Measurements from ENCODE around the gene FOSL1.

Gene FOSL1

DNA sequence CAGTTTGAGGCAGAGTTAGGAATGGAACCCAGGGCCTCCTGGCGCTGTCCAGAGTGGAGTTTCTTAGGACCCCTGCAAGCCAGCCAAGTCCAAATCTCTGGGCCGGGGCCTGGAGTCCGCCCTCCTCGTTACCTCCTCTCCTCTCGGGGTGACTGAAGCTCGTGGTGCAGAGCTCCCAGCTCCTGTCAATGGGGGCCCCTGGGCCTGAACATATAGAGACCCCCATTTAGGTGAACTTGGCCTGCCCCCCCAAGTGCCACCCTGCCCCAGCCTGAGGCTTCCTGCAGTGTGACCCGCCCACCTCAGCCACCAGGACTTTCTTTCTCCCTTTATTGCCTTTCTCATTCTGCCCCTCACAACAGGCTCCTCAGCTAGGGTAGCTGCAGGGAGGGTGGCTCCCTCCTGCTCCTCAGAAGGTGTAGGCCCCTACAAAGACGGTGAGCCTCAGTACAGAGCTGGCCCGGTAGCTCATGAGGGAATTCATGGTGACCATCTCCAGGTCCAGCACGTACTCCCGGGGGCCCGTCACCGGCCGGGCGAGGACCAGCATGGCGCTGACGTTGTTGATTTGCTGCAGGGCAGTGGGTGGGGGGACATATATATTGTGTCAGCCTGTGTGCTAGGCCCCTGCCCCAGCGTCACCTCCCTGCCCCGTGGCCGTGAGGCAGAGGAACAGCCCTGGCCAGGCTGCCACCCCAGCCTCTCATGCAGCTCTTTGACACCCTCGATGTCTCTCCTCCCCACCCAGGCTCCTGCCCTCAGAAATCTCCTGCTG, 33.5 kb downstream of the FOSL1 start:
- H3K4me3 ChIP-seq (ENCODE audit: low read depth, low read length): no peak overlapping the region
- no peak for DNase-seq (ENCODE audit: low read depth, low spot score)
- TF ChIP-seq, protein P1, sequence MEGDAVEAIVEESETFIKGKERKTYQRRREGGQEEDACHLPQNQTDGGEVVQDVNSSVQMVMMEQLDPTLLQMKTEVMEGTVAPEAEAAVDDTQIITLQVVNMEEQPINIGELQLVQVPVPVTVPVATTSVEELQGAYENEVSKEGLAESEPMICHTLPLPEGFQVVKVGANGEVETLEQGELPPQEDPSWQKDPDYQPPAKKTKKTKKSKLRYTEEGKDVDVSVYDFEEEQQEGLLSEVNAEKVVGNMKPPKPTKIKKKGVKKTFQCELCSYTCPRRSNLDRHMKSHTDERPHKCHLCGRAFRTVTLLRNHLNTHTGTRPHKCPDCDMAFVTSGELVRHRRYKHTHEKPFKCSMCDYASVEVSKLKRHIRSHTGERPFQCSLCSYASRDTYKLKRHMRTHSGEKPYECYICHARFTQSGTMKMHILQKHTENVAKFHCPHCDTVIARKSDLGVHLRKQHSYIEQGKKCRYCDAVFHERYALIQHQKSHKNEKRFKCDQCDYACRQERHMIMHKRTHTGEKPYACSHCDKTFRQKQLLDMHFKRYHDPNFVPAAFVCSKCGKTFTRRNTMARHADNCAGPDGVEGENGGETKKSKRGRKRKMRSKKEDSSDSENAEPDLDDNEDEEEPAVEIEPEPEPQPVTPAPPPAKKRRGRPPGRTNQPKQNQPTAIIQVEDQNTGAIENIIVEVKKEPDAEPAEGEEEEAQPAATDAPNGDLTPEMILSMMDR (IDR thresholded peaks at IDR 0.05; ENCODE audit: insufficient read depth, low read length, missing control alignments): no peak
- POLR2A ChIA-PET: interaction anchor here (0.9 to 6.8 kb wide), 3 partner anchors 7 to 34 kb away, joined by 3 to 103 read pairs (median 5); partner anchors contain the start of genes CCDC85B, CFL1, FOSL1 and MUS81
- CTCF ChIA-PET: interaction anchor here (0.7 to 33.3 kb wide), 4 partner anchors 8 to 155 kb away, joined by 5 to 1090 read pairs (median 185); partner anchors contain the start of genes CCDC85B, CFL1, FIBP and KAT5

DNA sequence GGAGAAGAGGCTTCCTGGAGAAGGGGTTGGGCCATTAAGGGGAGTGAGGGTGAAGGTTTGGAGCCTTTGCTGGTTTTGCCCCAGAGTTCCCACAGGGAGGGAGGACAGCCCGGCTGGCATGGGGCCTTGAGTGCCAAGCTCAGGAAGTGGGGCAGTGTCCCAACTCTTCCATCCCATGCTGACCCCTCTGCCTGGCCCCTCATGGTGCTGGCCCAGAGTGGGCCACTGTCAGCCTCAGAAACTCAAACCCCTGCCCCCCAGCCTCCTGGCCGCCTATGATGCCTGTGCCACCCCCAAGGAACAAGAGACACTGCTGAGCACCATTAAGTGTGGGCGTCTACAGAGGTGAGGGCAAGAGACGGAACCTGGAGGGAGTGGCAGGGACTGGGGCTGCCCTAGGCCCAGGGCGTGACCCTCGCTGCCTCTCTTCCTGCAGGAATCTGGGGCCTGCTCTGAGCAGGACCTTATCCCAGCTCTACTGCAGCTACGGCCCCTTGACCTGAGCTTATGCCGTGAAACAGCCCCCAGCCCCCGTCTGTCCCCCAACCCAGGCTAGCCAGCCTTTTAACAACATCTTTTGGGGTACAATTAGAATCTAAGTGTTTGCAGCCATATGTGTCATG, 34.5 kb downstream of the FOSL1 start:
- TF ChIP-seq, protein P1 (IDR thresholded peaks at IDR 0.05; ENCODE audit: insufficient read depth, low read length, missing control alignments): no peak
- no peak for DNase-seq (ENCODE audit: low read depth, low spot score)
- ChIA-PET POLR2A (interaction anchor here (0.6 to 1.5 kb wide), 4 partner anchors 8 to 75 kb away, joined by 3 to 5 read pairs (median 4); partner anchors contain the start of gene FOSL1), CTCF (interaction anchor here (1.2 to 33.3 kb wide), 3 partner anchors 21 to 154 kb away, joined by 6 to 1090 read pairs (median 364); partner anchors contain the start of genes CCDC85B, FIBP, KAT5 and SART1)
- no peak overlapping the region; the same call in 1 of the 2 replicates for H3K4me3 ChIP-seq (ENCODE audit: low read depth, low read length)

DNA sequence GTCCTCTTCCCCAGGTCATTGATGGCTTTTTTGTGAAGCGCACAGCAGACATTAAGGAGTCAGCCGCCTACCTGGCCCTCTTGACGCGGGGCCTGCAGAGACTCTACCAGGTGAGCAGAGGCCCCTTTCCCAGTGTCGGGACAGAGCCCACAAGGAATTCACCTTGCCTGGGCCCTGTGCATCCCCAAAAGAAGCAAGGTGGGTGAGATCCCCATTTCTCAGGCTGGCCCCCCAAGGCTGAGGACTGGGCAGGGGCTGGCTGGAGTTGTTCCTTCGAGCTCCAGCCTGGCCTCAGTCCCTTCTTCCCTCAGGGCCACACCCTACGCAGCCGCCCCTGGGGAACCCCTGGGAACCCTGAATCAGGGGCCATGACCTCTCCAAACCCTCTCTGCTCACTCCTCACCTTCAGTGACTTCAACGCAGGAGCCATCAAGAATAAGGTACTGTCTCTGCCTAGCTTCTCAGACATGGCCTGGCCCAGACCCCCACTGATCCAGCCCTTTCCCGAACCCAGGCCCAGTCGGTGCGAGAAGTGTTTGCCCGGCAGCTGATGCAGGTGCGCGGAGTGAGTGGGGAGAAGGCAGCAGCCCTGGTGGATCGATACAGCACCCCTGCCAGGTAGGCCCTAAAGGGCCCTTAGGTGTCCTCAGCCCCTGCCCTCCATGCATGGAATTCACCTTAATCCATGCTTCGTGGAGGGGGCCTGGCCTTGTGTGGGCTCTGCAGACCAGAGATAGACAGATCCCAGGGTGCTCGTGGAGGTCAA, 35.3 kb downstream of the FOSL1 start:
- no peak for DNase-seq (ENCODE audit: low read depth, low spot score)
- TF ChIP-seq, protein P1 (IDR thresholded peaks at IDR 0.05; ENCODE audit: insufficient read depth, low read length, missing control alignments): no peak
- ChIA-PET CTCF (interaction anchor here (16.6 kb wide), 1 partner anchor 21 kb away, joined by 364 read pairs; the partner anchor contains the start of genes CCDC85B and FIBP), POLR2A (interaction anchor here (0.6 to 1.2 kb wide), 4 partner anchors 9 to 146 kb away, joined by 3 to 5 read pairs (median 4); no protein-coding TSS in a partner anchor)
- no peak overlapping the region; the same call in 1 of the 2 replicates for H3K4me3 ChIP-seq (ENCODE audit: low read depth, low read length)

DNA sequence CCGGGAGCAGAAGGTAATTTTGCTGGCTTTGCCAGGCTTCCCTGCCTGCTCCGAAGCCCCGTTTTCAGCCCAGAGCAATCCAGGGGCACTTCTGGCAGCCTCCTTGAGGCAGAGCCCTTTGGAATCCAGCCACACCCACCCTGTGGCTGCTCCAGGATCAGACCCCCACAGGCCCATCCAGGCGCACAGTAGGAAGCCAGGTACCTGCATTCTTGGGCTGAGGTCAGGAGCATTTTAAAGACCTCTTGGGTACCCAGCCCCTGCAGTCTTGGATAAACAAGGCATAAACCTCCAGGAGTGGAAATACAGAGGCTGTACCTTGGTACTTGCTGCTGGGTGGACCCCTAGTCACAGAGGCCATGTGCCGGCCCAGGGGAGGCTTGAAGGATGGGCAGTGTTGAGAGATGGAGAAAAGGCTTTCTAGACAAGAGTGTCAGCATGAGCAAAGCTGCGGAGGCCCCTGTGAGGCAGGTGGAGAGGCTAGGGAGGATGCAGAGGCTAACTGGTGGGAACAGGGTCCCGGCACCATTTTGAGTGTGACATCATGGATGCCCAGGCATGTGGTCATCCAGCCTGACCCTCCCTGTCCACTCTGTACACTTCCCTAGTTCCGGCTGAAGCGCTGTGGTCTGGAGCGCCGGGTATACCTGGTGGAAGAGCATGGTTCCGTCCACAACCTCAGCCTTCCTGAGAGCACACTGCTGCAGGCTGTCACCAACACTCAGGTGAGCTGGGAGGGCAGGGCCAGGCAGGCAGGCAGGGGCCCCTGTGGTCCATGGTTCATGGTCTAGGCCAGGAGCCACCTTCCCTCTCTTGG, 36.1 kb downstream of the FOSL1 start:
- CTCF ChIA-PET: interaction anchor here (0.8 to 16.6 kb wide), 4 partner anchors 7 to 78 kb away, joined by 3 to 364 read pairs (median 90); partner anchors contain the start of genes CCDC85B, EFEMP2 and FIBP
- POLR2A ChIA-PET: interaction anchor here (0.6 to 1.9 kb wide), 7 partner anchors 8 to 307 kb away, joined by 3 to 14 read pairs (median 4); partner anchors contain the start of genes CCDC85B and KAT5
- H3K4me3 ChIP-seq (ENCODE audit: low read depth, low read length): no peak overlapping the region
- TF ChIP-seq, protein P1 (IDR thresholded peaks at IDR 0.05; ENCODE audit: insufficient read depth, low read length, missing control alignments): no peak
- DNase-seq (ENCODE audit: low read depth, low spot score): no peak
